ENCODE measurements around the gene MPPED1.

Gene MPPED1

GRCh38 chr22:43432883-43433415 lies 21.1 kb downstream of the MPPED1 start:
- DNase-seq = no peak

- no peak for DNase-seq
Measured at GRCh38 chr22:43433451-43434274, 21.8 kb downstream of the MPPED1 start.

- DNase-seq = no peak
Measured at GRCh38 chr22:43434275-43434927, 22.6 kb downstream of the MPPED1 start.

GRCh38 chr22:43434928-43435311 lies 23.1 kb downstream of the MPPED1 start:
- no peak for DNase-seq

DNA sequence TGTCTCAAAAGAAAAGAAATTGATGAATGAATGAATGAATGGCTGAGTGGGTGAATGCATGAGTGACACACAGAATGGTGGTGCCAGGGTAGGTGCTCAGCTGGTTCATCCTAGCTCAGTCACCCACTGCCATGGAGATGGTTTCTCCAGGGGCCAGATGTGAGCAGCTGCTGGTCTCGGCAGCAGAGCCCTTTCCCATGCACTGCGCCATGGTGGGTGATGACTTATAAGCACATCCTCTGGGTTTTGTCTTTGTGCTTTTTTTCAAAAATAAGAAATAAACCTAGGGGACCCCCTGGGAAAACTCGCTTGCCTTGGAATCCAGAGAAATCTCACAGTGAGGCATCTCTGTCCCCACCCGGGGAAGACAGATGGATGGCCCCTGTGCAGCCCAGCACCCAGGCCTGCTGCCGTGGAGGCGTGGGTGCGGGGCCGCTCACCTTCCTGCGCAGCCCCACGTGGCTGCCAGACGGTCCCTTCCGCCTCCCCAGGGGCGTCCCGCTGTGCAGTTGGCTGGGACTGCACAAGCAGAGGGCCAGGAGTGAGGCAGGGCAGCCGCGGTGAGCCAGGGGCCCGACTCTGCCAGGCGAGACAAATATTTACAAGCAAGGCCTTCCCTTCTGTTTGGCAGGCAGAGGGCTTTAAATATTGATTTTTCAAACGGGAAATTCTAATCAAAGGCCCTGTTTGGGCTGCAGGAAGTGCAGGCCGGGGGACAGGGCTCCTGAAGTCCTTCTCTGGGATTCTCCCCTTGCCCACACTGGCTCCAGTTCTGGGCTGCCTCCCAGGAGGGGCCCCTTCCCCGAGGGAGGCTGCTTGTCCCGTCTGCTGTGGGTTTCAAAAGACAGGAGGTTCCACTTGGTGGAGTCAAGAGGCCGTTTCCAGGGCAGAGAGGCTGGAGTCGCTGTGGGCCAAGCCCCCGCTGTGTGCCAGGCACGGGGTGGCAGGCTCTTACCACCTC lies 24.3 kb downstream of the MPPED1 start:
- peak; percentile 21 for DNase-seq

- DNase-seq = no peak
Measured at GRCh38 chr22:43436868-43437267, 25.1 kb downstream of the MPPED1 start.

DNA sequence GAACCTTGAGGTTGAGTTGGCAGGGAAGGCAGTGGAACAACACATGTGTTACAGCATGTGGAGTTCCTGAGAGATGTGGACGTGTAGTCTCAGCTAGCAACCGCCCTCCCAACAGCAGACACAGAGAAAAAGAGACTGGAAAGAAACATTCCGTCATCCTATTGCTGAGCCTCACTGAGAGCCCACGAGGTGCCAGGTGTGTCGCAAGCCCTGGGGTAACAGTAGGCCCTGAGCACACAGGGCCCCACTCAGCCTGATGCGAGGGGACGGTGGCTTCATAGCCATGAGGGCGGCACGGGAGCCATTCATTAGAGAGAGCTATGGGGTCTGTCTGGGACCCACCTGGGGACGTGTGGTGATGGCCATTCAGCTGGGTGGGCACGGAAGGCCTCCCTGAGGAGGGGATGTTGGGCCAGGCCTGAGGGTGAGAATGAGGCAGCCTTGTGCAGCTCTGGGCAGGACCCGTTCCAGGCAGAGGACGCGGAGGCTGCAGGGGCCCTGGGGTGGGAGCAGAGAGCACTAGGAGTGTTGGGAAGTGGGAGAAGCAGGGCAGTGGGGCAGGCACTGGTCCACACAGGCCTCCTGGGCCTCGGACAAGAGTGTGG lies 26.2 kb downstream of the MPPED1 start:
- no peak for DNase-seq

DNA sequence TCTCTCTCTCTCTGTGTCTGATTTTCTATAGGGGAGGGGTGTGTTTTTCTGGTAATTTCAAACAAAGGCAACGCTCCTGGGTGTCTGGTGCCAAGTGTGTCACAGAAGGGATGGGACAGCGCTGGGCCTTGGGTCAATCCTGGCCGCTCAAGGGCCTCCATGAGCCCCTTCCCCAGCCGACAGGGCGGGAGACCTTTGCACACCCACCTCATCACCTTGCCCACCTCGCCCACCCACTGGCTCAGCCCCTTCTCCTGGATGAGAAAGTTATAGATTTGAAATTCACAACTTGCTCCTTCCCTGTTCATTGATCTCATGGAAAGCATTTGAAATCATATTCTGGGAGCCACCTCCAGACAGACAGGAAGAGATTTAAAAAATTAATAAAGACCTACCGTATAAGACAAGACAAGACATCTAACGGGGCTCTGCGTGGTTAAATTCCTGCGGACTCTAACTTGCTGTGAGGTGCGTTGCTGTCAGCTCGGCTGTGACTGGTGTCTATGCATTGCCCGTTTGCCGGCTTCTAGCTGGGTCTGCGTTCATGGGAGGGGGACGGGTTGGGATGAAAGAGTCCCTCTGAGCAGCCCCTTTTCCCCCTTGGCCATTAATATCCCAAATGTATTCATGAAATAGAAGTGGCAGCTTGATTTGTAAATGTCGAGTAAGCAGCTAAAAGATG lies 27.0 kb downstream of the MPPED1 start:
- DNase-seq = no peak

DNA sequence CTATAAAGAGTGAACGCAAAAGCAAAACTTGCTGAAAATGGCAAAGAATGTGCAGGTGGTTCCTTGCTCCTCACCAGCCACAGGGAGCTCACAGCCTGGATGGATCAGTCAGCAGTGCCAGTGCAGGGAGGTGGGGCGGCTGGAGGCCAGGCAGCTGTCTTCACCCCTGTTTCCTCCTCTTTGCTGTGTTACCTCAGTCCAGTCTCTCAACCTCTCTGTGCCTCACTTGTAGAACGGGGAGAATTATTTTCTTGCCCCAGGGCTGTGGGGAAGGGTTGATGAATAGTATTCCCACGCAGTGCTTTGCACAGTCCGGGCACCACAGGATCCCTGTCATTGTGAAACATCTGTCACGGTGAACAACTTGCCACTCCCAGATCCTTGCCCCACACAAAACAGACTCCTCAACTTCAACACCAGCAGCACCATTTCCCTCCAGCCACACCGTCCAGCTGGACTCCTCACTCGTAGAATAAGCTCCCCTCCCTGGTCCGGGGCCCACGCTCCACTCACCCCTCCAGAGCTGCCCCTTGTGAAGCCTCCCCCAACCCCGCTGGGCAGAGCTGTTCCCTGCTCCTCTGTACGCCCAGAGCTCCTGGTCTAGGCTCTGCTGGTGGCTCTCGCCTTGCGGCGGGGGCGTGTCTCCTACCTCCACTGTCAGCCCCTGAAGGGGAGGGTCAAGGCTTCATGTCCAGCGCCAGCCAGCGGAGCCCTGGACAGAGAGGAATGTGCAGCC lies 27.7 kb downstream of the MPPED1 start:
- no peak for DNase-seq

GRCh38 chr22:43440104-43440387 lies 28.2 kb downstream of the MPPED1 start:
- DNase-seq = no peak

DNA sequence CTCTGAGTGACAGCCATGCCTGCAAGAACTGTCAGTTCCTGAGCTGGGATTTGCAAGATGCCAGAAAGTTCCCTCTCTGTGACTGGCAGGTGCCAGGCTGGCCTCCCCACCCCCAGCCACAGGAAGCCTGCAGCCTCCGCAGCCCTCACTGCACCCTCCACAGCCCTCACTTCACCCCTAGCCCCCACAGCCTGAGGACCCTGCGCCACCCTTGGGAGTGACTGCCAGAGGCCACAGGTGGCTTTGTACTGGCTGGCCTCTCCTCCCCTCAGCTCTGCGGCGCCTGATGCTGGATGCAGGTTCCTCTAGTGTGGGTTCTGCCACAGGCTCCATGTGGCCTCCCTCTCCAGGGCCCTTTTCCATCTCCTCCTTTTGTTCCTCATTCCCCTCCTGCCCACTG lies 28.7 kb downstream of the MPPED1 start:
- no peak for DNase-seq

GRCh38 chr22:43441216-43441615 lies 29.4 kb downstream of the MPPED1 start:
- no peak for DNase-seq

GRCh38 chr22:43441751-43442150 lies 29.9 kb downstream of the MPPED1 start:
- no peak for DNase-seq

GRCh38 chr22:43442386-43443151 lies 30.8 kb downstream of the MPPED1 start:
- no peak for DNase-seq

DNA sequence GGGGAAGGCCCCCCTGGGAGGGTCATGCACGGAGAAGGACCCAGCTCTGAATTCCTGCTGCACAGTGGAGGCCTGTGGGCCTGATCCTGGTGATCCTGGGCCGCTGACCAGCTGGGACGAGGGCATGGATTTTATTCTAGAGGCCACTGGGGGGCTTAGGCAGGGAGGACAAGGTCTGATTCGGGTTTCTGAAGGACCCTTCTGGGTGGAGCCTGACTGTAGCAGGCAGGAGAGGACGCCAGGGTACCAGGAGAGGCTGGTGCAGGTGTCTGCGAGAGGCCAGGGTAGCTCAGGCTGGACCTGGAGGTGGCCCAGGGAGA lies 31.3 kb downstream of the MPPED1 start:
- DNase-seq = no peak

GRCh38 chr22:43446037-43446803 lies 34.4 kb downstream of the MPPED1 start:
- DNase-seq = no peak

DNA sequence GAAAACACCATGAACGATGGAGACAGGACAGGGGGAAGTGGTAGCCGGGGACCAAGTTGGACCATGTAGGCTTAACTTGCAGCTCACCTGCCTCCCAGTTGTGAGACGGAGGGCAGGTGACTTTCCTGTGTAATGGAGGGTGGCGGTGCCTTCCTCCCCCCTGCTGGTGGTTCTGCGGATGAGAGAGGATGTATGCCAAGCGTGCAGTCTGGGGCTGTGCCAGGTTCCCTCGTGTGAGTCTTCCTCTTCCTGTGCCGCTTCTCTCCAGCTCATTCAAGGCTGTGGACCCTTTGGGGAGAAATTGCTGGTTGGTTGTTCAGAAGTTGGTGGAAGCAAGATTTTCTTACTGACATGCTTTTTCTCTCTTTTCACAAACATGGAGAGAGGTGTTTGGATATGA lies 35.1 kb downstream of the MPPED1 start:
- DNase-seq = peak; percentile 85

GRCh38 chr22:43447380-43447779 lies 35.6 kb downstream of the MPPED1 start:
- DNase-seq = peak; percentile 89

DNA sequence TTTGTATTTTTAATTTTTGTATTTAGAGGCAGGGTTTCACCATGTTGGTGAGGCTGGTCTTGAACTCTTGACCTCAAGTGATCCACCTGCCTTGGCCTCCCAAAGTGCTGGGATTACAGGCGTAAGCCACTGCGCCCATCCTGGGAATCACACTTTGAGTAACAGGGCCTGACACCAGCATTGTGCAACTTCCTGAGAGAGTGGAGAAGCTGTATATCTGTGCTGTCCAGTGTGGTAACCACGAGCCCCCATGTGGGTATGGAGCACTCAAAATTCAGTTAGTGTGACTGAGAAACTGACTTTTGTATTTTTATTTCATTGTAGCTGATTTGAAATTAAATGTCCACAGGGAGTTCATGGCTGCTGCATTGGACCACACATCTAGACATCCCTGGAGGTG lies 36.2 kb downstream of the MPPED1 start:
- DNase-seq = no peak

DNA sequence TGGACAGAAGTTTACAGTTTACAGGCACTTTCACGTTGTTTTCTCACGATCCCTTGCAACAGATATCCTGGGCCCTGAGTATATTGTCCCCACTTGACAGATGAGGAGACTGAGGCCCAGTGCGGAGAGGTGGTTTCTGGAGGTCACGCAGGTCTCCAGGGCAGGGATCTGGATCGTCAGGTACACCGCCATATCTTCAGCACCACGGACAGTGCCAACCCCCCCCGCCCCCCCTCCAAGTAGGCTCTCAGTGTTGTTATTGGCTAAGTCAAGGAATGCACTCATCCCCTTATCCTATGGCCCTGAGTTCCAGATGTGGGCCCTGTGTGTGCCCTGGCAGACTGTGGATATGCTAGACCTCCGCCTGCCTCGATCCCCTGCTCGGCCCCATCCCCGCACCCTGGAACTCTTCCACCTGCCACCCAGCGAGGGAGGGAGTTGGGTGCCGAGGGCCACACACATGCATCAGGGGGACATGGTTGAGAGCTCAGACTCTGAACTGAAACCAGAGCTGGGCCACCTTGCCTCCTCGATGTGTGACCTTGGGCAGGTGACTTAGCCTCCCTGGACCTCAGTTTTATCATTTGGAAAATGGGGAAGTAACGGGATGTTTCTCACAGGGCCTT lies 37.5 kb downstream of the MPPED1 start:
- DNase-seq = no peak

Data from NCI-H510A (cell line).